ENCODE results near the gene PER3. TPM values are rescaled to one million over a fixed set of nuclear protein-coding genes. Genes with fewer than 3 reads are reported as not detected.

PER3 gene
- total and polyA plus RNA-seq, 9 of the 15 experiments (the other 6 are each of a cell fraction or from before 2014, with no cell fraction given): 11.9 to 22.5 (median 14.6) TPM

GRCh38 chr1:7769673-7770412 lies 14.2 kb upstream of the PER3 start:
- peak overlapping the region; percentile 94 for H2AFZ ChIP-seq (ENCODE audit: low read depth, low read length)
- H3K4me1 ChIP-seq (replicated peaks in 1 of 2; ENCODE audit: control insufficient read depth in 2 of 2, insufficient read depth in 2 of 2, low read length in 2 of 2): peaks cover 9 to 17% of the 10 kb centered on the region in 2 experiments
- POLR2A ChIA-PET: interaction anchor here (0.5 to 1.1 kb wide), 5 partner anchors 9 to 491 kb away, joined by 3 to 4 read pairs (median 3); no protein-coding TSS in a partner anchor
- WGBS (ENCODE audit: insufficient coverage, low coverage, missing lambda C conversion rate): 23% methylated on average over 12 of the region's 12 CpGs
- in situ Hi-C loops (cut with MboI) (no loop called here), intact Hi-C loops (cut with micrococcal nuclease) (no loop called here)
- peak; percentile 50 to 73 (median 60) for DNase-seq (ENCODE audit: extremely low read depth in 1 of 4, low spot score in 3 of 4)
- peak overlapping the region; percentile 99 for H3K4me2 ChIP-seq (ENCODE audit: insufficient read depth, low read length)
- H4K20me1 ChIP-seq (replicated peaks; ENCODE audit: control insufficient read depth, insufficient read depth, low read length): no peaks in the 10 kb centered on the region
- peak overlapping the region; percentile 82; the same call in 2 of the 3 replicates for H3K27ac ChIP-seq (ENCODE audit: extremely low read depth, low read depth, low read length)
- no TSS peak for BruUV-seq (replicated peaks)
- CTCF ChIA-PET (ENCODE audit: low intra/inter-chr PET ratio): no interaction called here
- peaks cover 22% of the 10 kb centered on the region for H3K36me3 ChIP-seq (ENCODE audit: control insufficient read depth, insufficient read depth, low read length)
- H3K4me3 ChIP-seq: peak overlapping the region; percentile 90
- no peaks in the 10 kb centered on the region for H3K9me1 ChIP-seq (ENCODE audit: control insufficient read depth, insufficient read depth, low read length)
- H3K9ac ChIP-seq (ENCODE audit: insufficient read depth in 1 of 2, low read depth in 2 of 2, low read length in 2 of 2): peak overlapping the region in 1 of 2 experiments; percentile 79; a peak in 2 of 4 replicates
- H3K9me3 ChIP-seq (replicated peaks; ENCODE audit: control insufficient read depth, insufficient read depth, low read depth, low read length): no peaks in the 10 kb centered on the region
- peak; percentile 70 for FAIRE-seq
- peaks cover 0 to 4% of the 10 kb centered on the region in 2 experiments; a peak in 2 of 5 replicates for H3K27me3 ChIP-seq (ENCODE audit: control insufficient read depth in 2 of 2, insufficient read depth in 2 of 2, low read length in 2 of 2)
- peaks cover 38% of the 10 kb centered on the region for H3K79me2 ChIP-seq (ENCODE audit: control insufficient read depth, insufficient read depth, low read length)
- ATAC-seq: peak; percentile 51
- TF ChIP-seq SMARCE1 (IDR thresholded peaks at IDR 0.05) (peak; percentile 85), CHAMP1 (IDR thresholded peaks at IDR 0.05) (no peak; the same call in 1 of the 2 replicates), HDAC1 (IDR thresholded peaks at IDR 0.05) (peak in 1 of 2 experiments; percentile 37; a peak in 1 of 4 replicates), SMARCA4 (IDR thresholded peaks at IDR 0.05) (peak; percentile 85), ZNF318 (IDR thresholded peaks at IDR 0.05; ENCODE audit: borderline replicate concordance in 1 of 2, low read depth in 1 of 2) (0 out of 4 replicates have a peak, but pooled peaks of 1 of the 2 experiments have one; percentile 32), DPF2 (IDR thresholded peaks at IDR 0.05) (peak; percentile 83), NFRKB (IDR thresholded peaks at IDR 0.05; ENCODE audit: low read depth) (peak; percentile 51; the same call in 1 of the 2 replicates), WHSC1 (IDR thresholded peaks at IDR 0.05; ENCODE audit: low read length) (no peak), XRCC5 (IDR thresholded peaks at IDR 0.05; ENCODE audit: low read depth, low read length) (no peak)

All from K562 (cell line).